Stimulated activated CD4-positive, alpha-beta T cell treated with anti-CD3 and anti-CD28 coated beads, Interleukin-1b, Interleukin-23, amount 100 ng/mL, for 1 hour (primary cell): ENCODE results near the gene HSD17B14.
"Not testable (repeated sequence)": the region's sequence is repeated elsewhere in the genome, so short reads cannot be mapped to it uniquely, and the experiment has no call there.

Experiments
- DNase-seq, 2 donors: peaks; one replicate each; pipeline ENCODE4 v3.0.0-alpha.2; 2020; ENCODE audit warnings: low read depth in 2 of 2

Gene HSD17B14

GRCh38 chr19:48798937-48799336, 37.4 kb downstream of the HSD17B14 start:
- DNase-seq = no peak

GRCh38 chr19:48797103-48797502, 39.2 kb downstream of the HSD17B14 start:
- no peak for DNase-seq

GRCh38 chr19:48796298-48797083, 39.8 kb downstream of the HSD17B14 start:
- no peak for DNase-seq

GRCh38 chr19:48795685-48796070, 40.6 kb downstream of the HSD17B14 start:
- DNase-seq = no peak

GRCh38 chr19:48795055-48795684, 41.1 kb downstream of the HSD17B14 start:
- DNase-seq = peak; percentile 57 to 77

GRCh38 chr19:48794291-48794690, 42.0 kb downstream of the HSD17B14 start:
- no peak for DNase-seq

- DNase-seq = no peak
Measured at GRCh38 chr19:48793271-48793670, 43.0 kb downstream of the HSD17B14 start.

GRCh38 chr19:48787331-48787730, 49.0 kb downstream of the HSD17B14 start:
- DNase-seq = not testable (repeated sequence)

GRCh38 chr19:48786422-48786821, 49.9 kb downstream of the HSD17B14 start:
- DNase-seq = not testable (repeated sequence)

- no peak for DNase-seq
Measured at GRCh38 chr19:48784527-48784926, 51.8 kb downstream of the HSD17B14 start.

GRCh38 chr19:48780631-48781391, 55.5 kb downstream of the HSD17B14 start:
- DNase-seq = no peak

- no peak for DNase-seq
Measured at GRCh38 chr19:48779636-48780035, 56.7 kb downstream of the HSD17B14 start.

- no peak for DNase-seq
Measured at GRCh38 chr19:48777720-48778119, 58.6 kb downstream of the HSD17B14 start.

GRCh38 chr19:48777139-48777538, 59.2 kb downstream of the HSD17B14 start:
- no peak for DNase-seq

GRCh38 chr19:48772503-48772953, 63.8 kb downstream of the HSD17B14 start:
- DNase-seq = no peak

- DNase-seq = no peak
Measured at GRCh38 chr19:48770734-48771472, 65.4 kb downstream of the HSD17B14 start.

- no peak for DNase-seq
Measured at GRCh38 chr19:48770266-48770665, 66.0 kb downstream of the HSD17B14 start.

GRCh38 chr19:48768994-48769713, 67.1 kb downstream of the HSD17B14 start:
- no peak for DNase-seq

GRCh38 chr19:48768171-48768753, 68.0 kb downstream of the HSD17B14 start:
- not testable (repeated sequence) for DNase-seq

- not testable (repeated sequence) for DNase-seq
Measured at GRCh38 chr19:48765816-48766215, 70.5 kb downstream of the HSD17B14 start.
